Ammon's horn (tissue), 1 donor: ENCODE data around the gene CDH23.

ENCODE experiments used
- DNase-seq: peaks from one replicate; pipeline ENCODE4 v3.0.0-alpha.2; 2016; ENCODE audit warnings: low spot score

Gene CDH23

DNA sequence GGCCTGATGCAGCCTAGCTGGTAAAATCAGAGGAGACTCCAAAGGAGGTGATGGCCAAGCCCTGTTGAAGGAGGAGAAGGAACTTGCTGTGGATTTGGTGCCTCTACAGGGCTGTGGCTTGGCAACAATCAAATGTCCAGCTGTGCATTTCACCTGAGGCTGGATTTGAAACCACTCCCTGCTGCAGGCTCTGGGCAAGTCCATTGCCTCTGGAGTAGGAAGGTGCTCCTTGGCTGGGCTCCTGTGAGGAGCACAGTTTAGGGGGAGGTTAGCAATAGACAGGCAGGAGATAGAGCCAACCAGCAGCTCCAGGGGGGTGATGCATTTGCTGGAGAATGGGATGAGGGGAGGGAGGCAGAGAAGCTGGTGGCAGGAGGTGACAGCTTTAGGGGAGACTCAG is 26.5 kb downstream of the CDH23 start:
- no peak for DNase-seq

DNA sequence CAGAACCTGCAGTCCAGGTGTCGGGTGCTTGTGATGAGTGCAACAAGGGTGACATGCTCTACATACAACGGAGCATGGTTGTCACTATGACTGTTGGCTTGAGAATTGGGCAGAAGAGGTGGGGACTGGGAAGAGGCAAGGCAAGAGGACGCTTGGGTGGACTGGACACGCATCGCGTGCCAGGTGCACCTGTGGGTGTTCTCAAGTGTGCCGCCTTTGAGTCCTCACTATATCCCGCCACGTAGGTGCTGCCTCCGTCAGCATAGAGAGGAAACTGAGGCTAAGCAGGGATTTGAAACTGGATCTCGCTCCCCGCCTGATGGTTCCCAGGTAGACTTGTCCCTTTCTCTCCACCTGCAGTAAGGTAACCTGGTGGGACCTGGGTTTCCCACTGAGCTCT is 27.2 kb downstream of the CDH23 start:
- DNase-seq = no peak

DNA sequence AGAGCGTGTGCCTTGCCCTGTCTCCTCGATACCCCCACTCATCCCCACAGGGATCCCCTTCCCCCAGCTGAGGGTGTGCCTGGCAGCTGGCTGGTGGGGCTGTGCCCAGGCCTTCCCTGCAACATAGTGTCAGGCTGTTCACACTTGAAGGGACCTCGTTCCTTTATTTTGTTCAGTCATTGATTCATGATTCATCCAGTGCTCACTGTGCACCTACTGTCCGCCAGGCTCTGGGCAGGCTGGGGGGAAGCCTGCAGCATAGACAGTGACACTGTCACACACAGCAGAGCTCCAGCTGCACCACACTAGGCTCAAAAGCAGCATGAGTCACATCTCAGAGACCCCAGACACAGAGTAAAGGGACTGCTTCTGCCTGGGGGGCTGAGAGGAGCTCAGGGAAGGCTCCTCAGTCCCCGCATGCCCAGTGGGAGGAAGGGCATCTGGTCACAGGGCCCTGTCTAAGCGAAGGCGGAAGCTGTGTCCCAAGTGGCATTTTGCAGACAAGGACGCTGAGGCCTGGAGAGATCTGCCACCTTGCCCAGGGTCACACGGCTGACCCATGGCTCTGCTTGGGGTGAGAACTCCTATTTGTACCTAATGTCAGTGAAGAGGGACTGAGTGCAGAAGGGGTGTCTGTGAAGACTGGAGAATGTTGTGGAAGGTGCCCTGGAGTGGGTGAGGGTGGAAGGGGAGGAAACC is 27.9 kb downstream of the CDH23 start:
- DNase-seq = no peak

DNA sequence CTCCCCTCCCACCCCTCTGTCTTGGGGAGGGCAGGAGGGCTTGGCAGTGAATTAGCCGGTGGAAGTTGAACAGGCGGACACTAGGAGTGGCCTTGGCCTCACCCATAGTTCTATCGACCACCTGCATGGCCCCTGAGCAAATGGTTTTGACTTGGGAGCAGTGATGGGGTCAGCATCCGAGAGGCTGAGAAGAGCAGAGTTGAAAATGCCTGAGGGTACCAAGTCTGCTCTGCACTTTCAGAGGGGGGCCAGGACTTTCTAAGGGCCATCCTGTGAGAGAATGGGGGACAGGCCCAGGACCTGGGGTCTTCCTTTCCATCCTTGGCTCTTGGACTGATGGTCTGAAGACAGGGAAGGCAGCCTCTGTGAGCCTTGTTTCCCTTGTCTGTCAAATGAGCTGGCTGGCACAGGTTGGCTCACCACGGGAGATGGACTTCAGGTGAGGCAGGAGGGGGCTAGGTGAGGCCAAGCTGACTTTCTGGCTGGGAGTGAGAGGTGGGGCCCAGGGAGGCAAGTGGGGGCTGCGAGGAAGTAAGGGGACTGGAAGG is 29.4 kb downstream of the CDH23 start:
- DNase-seq = no peak

DNA sequence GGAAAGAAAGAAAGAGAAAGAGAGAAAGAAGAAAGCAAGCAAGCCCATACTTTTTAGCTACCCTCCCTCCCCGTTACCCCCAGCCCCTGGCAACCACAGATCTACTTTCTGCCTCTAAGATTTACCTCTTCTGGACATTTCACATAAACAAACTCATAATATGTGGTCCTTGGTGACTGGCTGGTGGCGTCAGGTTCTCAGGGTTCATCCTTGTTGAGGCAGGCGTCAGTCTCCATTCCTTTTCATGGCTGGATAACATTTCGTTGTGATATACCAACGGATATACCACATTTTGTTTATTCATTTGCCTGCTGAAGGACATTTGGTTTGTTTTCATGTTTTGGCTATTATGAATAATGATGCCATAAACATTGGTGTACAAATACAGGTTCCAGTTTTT is 30.5 kb downstream of the CDH23 start:
- no peak for DNase-seq

DNA sequence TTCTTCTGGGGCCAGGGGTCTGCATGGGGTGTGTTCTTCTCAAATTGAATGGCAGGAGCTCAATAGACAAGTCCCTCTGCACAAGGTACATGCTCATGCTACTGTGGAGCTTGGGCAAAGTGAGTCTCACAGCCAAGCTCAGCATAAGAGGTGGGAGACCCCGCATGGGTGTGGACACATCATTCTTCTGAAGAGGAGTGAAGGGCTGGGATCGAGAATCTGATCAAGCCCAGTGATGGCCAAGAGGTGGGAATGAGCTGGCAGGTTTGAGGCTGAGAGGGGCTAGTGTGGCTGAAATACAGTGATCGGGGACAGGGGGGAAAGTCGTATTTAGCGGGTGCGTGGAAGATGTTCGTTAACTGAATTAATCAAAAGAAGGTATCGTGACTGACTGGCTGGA is 32.6 kb downstream of the CDH23 start:
- DNase-seq = no peak

DNA sequence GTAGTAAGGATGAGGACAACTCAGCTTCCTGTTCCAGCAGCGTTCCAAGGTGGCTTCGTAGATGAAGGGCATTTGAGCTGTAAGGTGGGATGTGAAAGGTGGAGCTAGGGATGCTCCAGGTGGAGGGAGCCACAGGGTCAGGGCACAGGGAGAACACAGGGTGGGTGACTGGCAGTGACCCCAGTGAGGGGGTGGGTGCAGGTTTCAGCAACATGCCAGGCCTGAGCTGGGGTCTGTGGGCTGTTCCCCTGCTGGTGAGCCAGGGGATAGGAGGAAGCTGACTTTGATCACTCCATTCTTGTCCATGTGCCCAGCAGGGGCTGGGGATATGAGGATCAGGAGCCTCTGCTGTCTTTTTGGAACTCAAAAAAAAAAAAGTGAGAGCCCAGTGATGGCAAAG is 33.2 kb downstream of the CDH23 start:
- no peak for DNase-seq

DNA sequence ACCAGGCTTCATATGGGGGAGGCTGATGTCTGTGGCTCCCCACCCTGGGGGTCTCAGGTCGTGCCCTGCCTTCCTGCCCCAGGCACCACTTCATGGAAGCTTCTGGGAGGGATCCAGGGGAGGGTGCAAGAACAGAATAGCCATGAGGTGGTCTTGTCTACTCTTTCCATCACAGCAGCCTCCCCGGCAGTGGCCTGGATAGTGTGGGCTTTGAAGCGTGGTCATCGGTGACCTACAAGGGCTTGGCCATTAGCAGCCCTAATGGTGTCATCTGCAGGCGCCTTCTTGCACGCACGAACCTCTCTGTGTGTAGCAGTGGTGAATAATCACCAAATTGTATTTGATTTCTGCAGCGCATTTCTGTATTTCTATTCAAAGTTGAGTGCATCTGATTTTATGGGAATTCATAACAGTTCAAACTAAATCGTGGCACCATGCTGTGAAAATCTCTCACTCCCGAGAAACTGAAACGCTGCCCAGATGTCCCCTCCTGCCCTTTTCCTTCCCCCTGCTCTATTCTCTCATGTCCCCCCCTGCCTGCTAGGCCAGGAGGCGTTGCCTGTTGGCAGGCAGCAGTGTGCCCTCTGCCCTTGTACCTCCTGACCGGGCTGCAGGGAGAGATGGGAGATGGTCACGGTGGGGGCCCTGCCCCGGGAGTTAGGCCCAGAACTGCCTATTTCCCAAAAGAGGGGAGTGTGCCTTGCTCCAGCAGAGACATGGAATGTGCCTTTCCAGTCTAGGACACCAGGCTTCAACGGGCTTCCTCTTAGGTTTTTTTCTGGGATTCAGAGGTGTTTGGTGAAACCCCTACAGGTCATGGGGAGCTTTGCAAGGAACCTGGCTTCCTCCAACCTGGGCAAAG is 34.8 kb downstream of the CDH23 start:
- DNase-seq = no peak

DNA sequence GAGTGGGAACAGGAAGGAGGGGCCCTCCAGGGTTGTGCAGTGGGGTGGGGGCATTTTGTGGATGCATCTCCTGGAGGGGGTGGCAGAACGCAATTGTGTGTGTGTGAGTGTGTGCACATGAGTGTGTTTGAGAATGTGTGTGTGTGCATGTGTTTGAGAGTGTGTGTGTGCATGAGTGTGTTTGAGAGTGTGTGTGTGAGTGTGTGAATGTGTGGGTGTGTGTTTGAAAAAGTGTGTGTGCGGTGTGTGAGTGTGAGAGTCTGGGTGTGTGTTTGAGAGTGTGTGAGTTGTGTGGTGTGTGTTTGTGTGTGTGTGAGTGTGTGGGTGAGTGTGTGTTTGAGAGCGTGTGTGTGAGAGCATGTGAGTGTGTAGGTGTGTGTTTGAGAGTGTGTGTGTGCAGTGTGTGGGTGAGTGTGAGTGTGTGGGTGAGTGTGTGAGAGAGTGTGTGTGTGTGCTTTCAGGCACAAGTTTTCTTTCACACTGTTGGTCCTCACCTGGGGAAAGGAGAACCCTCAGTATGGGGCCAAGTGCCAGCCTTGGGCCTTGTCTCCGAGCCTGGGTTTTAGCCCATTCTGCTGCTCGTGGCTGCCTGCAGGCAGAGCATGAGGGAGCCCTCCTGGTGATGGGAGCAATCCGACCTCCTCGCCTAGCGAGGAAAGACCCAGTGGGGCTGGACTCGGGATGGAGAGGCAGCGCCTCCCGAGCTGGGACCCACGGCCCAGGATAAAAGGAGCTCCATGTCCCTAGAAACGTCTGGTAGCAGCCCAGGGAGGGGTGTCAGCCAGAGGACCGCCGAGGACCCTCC is 35.6 kb downstream of the CDH23 start:
- DNase-seq = no peak

DNA sequence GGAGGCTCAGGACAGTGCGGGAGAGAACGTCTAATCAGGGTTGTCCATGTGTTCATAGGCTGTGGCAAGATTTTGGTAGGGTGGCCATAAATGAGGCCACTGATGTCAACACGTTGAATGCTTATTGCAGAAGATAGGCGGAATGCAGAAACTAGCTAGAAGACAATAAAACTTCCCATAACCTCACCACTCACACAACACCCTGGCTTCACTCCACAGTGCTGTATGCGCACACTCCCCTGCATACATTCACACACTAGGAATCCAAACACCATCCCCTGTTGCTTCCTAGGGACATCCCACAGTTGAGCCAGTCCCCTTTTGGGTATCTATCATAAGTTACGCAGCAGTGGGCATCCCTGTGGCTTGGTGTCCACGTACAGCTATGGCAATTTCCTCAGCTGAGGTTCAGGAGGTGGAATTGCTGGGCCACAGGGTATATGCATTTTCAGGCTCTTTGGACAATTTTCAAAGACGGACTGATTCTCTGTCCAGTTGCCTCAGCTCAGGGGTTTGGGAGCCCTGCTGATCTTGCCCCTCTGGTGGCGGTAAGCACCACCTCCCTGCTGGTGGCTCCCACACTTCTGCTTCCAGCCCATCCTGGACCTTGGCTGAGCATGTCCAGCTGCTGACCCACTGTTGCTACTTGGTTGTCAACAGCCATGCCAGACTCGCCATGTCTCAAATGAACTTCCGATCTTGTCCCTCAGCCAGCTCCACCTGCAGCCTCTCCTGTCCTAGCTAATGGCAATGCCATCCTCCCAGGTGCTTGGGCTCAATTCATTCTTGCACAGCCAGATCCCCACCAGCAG is 36.4 kb downstream of the CDH23 start:
- DNase-seq = no peak

DNA sequence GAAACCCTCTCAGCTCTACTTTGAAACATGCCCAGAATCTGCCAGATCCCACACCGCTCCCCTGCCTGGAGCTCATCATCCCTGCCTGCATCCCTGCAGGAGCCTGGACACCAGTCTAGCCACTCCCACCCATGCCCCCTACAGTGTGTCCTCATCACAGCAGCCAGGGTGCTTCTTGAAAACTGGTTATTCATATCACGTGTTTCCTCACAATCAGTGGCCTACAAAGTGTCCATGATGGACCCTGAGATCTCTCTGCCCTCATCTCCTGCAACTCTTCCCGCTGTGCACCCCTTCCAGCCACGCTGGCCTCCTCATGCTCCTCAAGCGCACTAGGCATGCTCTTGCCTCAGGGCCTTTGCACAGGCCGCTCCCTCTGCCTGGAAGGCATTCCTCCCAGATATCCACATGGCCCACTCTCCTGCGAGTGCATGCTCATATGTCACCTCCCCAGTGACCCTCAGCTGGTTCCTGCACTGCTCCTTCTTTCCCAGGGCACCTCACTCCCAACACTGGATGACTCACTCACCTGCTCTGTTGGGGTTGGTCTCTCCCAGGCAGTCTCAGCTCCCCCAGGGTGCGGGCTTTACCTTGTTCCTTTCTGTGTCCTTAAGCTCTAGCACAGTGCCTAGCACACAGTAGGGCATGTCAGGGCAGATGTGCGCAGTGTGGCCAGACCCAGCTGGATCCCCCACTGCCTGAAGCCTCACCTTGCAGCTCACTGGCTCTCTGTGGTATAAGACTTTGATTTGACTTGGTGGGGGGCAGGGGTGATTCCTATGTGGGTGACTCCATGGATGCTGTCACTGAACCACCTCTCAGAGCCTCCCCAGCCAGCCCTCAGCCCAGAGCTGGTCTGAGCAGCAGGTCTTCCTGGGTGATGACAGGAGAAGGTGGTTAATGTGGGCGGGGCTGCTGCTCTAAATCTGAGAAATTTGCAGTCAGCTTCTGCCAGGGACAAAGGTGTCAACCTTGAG is 37.3 kb downstream of the CDH23 start:
- DNase-seq = no peak

DNA sequence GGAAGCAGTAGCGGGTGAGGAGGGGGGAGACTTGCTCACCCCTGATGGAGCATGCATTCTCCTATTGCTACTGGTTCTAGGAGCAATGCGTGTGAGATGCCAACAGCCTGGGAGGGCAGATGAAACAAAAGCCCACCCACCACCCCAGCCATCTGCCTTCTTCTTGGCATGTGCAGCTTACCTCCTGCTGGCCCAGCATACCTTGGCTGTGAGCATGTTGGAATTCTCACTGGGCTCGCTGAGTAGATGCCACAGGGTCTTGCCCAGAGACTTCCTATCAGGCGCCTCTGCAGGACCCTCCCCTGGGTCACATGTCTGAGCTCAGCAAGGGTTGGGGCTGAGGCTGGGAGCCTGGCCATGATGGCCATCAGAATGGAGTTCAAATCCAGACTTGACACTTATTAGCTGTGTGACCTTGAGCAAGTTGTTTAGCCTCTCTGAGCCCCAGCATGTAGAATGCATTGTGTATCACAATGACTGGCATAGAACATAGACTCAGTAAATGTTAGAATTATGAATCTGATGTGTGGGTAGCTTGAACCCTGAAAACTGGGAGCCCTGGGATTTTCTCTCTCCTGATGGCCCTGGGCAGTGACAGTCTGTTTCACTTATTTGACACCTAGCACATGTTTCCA is 38.2 kb downstream of the CDH23 start:
- no peak for DNase-seq

DNA sequence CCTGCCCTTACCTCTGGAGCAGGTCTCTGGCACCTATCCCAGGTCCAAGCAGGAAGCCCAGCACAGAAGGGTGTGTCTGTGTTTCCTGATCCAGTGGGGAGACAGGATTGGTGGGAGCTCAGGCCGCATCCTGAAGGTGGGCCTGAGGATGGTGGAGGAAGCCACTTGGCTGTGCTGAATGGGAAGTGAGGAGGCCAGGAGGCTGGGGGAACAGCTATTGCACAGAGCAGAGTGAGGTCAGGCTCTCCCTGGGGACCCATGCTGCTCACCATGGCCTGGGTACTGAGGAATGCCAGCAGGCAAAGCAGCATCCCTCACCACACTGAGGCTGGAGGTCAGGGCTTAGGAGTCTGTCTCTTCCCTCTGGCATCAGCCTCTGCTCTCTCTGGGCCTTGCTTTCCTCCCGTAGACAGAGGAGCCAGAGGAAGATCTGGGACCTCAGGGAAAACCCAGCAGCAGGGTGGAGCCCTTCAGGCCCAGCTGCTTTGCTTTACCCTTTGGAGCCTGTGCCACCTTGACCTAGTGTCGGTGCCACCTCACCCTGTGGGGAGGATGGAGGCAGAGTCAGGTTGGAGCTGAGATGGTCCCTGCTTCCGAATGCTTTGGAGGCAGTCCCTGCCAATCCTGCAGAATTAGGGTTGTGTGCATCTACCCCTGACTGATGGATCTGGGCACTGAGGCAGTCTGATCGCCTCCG is 39.0 kb downstream of the CDH23 start:
- no peak for DNase-seq

DNA sequence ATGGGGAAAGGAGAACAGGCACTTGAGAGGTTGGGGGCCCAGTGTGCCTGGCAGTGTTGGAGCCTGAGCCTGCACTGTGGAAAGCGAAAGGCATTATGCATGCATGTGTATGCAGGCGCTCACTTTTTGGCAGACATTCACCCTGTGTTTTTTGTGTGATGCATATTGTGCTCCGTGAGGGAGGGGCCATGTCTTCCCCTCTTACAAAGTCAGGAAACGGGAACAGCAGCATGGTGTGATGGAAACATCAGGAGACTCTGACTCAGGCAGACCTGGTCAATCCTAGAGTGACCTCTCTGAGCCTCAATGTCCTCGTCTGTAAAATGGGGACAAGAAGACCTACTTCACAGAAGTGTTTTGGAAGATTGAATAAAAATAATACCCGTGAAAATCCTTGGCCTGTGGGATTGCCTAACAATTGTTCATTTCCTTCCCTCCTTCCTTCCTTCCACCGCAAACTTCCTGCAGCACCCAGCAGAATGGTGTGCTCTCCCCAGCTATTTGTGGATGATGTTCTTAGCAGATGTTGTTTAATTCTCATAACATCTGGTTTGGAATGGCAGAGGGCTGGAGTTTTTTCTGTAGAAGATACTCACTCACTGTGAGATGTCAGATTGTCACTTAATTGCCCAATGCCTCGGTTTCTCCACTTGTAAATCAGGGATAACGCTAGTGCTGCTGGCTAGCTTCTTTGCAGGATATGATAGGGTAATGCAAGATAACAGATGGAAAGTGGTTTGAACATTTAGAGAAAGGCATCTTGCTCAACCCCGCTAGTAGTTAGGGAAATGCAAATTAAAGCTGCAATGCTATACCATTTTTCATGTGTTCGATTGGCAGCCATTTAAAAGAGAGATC is 39.8 kb downstream of the CDH23 start:
- no peak for DNase-seq

DNA sequence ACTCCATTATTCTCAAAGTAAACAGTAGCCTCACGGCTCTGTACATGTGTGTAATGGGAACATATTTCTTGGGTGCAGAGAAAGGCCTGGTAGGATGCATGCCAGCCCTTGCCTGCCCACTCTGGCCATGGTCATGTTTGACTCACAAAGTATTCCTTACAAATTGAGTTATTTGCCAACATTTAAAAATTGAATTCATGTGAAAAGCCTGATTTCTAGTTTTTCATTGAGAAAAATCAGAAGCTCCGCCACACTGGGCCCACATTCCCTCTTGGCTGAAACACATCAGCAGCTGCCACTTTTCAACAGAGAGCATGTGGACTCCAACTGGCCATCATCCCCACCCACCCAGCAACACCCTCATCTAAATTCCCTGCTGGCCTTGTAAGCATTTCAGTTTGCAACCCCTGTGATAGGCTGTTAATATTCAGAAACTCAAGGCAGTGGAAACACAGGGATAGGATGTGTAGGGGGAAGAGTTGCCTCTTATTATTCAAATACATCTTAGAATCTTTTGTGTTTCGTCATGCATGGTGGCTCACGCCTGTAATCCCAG is 40.9 kb downstream of the CDH23 start:
- DNase-seq = no peak

DNA sequence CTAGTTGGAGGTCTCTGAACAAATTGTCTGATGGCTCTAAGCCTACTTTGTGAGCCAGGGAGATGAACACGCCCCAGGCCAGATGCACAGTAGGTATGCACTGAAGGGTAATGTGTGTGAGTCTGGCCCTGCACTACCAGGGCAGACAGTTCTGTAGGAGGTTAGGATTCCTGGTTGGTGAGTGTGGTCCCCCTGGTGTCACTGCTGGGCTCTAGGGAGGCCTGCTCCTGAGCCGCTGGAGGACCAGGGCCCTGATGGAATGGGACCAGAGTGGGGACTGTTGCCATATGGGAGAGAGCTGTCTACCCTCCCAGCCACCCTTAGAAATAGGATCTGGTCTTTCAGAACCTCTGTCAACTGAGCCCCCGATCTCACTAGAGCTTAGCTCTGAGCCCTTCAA is 42.0 kb downstream of the CDH23 start:
- DNase-seq = no peak

DNA sequence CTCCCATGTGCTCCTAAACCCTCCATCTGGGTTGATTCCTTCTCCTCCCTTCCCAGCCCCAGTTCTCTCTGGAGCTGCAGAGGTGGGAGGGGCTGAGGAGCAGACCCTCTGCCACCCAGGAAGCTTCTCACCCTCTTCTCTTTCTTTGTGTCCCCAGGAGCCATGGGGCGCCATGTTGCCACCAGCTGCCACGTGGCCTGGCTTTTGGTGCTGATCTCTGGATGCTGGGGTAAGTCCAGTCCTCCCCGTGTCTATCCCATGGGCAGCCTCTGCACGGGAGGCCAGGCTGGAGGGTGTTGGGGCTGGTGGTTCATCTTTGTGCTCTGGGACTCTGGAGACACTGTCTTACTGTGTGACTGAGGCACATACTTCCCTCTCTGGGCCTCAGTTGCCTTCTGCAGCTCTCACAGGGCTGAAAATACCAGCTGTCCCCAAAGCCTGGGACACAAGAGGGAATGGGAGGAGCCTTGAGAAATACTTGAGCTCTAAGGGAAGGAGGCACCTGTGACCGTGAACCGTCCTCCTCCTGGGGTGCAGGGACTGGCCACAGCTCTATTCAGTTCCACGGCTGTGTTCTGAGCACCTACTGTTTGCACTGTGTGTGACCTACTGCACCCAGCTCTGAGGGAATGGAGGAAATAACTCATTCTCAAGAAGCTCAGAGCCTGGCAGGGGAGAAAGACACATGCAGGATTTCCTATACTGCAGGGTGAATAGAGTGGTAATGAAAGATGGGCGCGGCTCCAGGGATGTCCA is 43.1 kb downstream of the CDH23 start:
- DNase-seq = no peak
